ENCODE data around the gene TAF11.
A peak's percentile ranks its signal among the peaks of the same experiment; 100 is the strongest.
"Not testable (repeated sequence)": the region's sequence is repeated elsewhere in the genome, so short reads cannot be mapped to it uniquely, and the experiment has no call there.

The TAF11 gene

GRCh38 chr6:34890533-34890925 is 2.7 kb upstream of the TAF11 start:
- Histone ChIP-seq H3K27ac (no peak overlapping the region), H3K36me3 (replicated peaks) (no peaks in the 10 kb centered on the region), H3K27me3 (replicated peaks) (no peaks in the 10 kb centered on the region), H3K4me3 (ENCODE audit: low read depth, low read length) (peak overlapping the region; percentile 95)
- in situ Hi-C loops (cut with HindIII; ENCODE audit: low pct_ligation_motif_present, low sequenced_read_pairs) = no loop called here
- DNase-seq = no peak
- TF ChIP-seq CTCF (IDR thresholded peaks at IDR 0.05; ENCODE audit: low read depth, low read length, missing control alignments) = no peak

GRCh38 chr6:34888874-34889555 is 1.2 kb upstream of the TAF11 start, which contains the start of gene ANKS1A:
Gene ANKS1A (plus strand): TSS chr6:34889255. CDS start chr6:34889403, 148 bp downstream.
- peak; percentile 35 for DNase-seq
- Histone ChIP-seq H3K27me3 (replicated peaks) (no peaks in the 10 kb centered on the region), H3K27ac (peak within 1 kb of the TSS; percentile 54), H3K36me3 (replicated peaks) (no peaks in the 10 kb centered on the region), H3K4me3 (ENCODE audit: low read depth, low read length) (peak within 1 kb of the TSS; percentile 95)
- TF ChIP-seq CTCF (IDR thresholded peaks at IDR 0.05; ENCODE audit: low read depth, low read length, missing control alignments) = no peak
- in situ Hi-C loops (cut with HindIII; ENCODE audit: low pct_ligation_motif_present, low sequenced_read_pairs) = no loop called here

GRCh38 chr6:34888514-34888856 is 643 bp upstream of the TAF11 start:
- Histone ChIP-seq H3K4me3 (ENCODE audit: low read depth, low read length) (peak overlapping the region; percentile 95), H3K27ac (peak overlapping the region; percentile 49), H3K36me3 (replicated peaks) (no peaks in the 10 kb centered on the region), H3K27me3 (replicated peaks) (no peaks in the 10 kb centered on the region)
- no peak for DNase-seq
- in situ Hi-C loops (cut with HindIII; ENCODE audit: low pct_ligation_motif_present, low sequenced_read_pairs) = no loop called here
- no peak for TF ChIP-seq CTCF (IDR thresholded peaks at IDR 0.05; ENCODE audit: low read depth, low read length, missing control alignments)

DNA sequence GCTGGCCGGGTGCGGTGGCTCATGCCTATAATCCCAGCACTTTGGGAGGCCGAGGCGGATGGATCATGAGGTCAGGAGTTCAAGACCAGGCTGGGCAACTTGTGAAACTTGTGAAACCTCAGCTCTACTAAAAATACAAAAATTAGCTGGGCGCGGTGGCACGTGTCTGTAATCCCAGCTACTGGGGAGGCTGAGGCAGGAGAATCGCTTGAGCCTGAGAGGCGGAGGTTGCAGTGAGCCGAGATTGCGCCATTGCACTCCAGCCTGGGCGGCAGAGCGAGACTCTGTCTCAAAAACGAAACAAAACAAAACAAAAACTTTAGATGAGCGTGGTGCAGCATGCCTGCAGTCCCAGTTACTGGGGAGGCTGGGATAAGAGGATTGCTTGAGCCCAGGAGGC is 2.0 kb downstream of the TAF11 start:
- H3K27ac ChIP-seq; H3K36me3 ChIP-seq (replicated peaks); H3K4me3 ChIP-seq (ENCODE audit: low read depth, low read length); H3K27me3 ChIP-seq (replicated peaks); DNase-seq; in situ Hi-C loops (cut with HindIII; ENCODE audit: low pct_ligation_motif_present, low sequenced_read_pairs): not testable (repeated sequence)

- in situ Hi-C loops (cut with HindIII; ENCODE audit: low pct_ligation_motif_present, low sequenced_read_pairs) = no loop called here
- no peak for DNase-seq
- H3K27ac ChIP-seq = no peak overlapping the region
- no peak overlapping the region for H3K4me3 ChIP-seq (ENCODE audit: low read depth, low read length)
- H3K27me3 ChIP-seq (replicated peaks) = no peaks in the 10 kb centered on the region
- H3K36me3 ChIP-seq (replicated peaks) = peaks cover 5% of the 10 kb centered on the region
- no peak for TF ChIP-seq CTCF (IDR thresholded peaks at IDR 0.05; ENCODE audit: low read depth, low read length, missing control alignments)
Observed at GRCh38 chr6:34884996-34885395, 2.8 kb downstream of the TAF11 start.

GRCh38 chr6:34884073-34884472 is 3.8 kb downstream of the TAF11 start:
- H3K27me3 ChIP-seq (replicated peaks); in situ Hi-C loops (cut with HindIII; ENCODE audit: low pct_ligation_motif_present, low sequenced_read_pairs); H3K36me3 ChIP-seq (replicated peaks); DNase-seq; H3K27ac ChIP-seq; H3K4me3 ChIP-seq (ENCODE audit: low read depth, low read length): not testable (repeated sequence)

DNA sequence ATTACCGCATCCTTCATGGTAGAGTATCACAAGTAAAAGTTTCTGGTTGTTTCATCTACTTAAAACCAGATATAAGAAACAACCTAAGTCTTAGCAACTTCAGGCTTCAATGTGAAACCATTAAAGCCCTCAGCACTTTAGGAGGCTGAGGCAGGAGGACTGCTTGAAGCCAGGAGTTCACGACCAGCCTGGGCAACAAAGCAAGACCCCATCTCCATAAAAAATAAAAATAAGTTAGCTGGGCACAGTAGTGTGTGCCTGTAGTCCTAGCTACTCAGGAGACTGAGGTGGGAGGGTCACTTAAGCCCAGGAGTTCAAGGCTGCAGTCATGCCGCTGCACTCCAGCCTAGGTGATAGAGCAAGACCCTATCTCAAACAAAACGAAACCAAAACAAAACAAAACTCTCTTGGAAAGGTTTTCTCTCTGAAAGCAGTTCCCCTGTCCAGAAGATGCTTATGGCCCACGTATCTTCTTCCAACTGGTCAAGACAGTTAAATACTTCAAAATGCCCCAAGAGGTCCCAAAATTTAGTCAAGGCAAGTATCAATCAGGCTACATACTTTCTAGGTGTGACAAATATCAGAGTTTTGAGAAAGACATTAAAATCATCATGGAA is 9.9 kb downstream of the TAF11 start:
- Histone ChIP-seq H3K36me3 (replicated peaks) (peaks cover 39% of the 10 kb centered on the region), H3K27me3 (replicated peaks) (no peaks in the 10 kb centered on the region), H3K27ac (no peak overlapping the region), H3K4me3 (ENCODE audit: low read depth, low read length) (no peak overlapping the region)
- DNase-seq = no peak
- TF ChIP-seq CTCF (IDR thresholded peaks at IDR 0.05; ENCODE audit: low read depth, low read length, missing control alignments) = no peak
- in situ Hi-C loops (cut with HindIII; ENCODE audit: low pct_ligation_motif_present, low sequenced_read_pairs) = no loop called here

Data from brain microvascular endothelial cell (primary cell).